ENCODE measurements around the gene RAB33A.

- no peak for TF ChIP-seq CTCF (IDR thresholded peaks at IDR 0.05)
- no peak for TF ChIP-seq POLR2A (IDR thresholded peaks at IDR 0.05)
Measured at GRCh38 chrX:130172127-130172845, 524 bp downstream of the RAB33A start.
